Posterior cingulate gyrus (tissue), 11 donors: ENCODE results near the gene NT5DC1.

Experiments
- DNase-seq, 10 donors: peaks; one replicate each; pipeline versions ENCODE4 v3.0.0 to v3.0.0-alpha.2; 2020 to 2021; ENCODE audit warnings: mixed read lengths in 3 of 10
- intact Hi-C: fragments of 100-400 bp; cut with DNase I; formaldehyde crosslinking; loops from one replicate; pipeline ENCODE4 v1.15.1; 2023

NT5DC1 gene

GRCh38 chr6:116290799-116291198 is 190.1 kb downstream of the NT5DC1 start:
- DNase-seq: no peak
- intact Hi-C loops: no loop called here

GRCh38 chr6:116291701-116292396 is 191.2 kb downstream of the NT5DC1 start:
- DNase-seq: no peak
- intact Hi-C loops: no loop called here

- intact Hi-C loops: no loop called here
- DNase-seq: no peak
These were observed 191.9 kb downstream of the NT5DC1 start for GRCh38 chr6:116292553-116292952.

GRCh38 chr6:116298273-116298672 is 197.6 kb downstream of the NT5DC1 start:
- DNase-seq: no peak
- intact Hi-C loops: no loop called here

- intact Hi-C loops: no loop called here
- DNase-seq: no peak
These were observed 198.3 kb downstream of the NT5DC1 start for GRCh38 chr6:116298973-116299372.
